Breast epithelium (tissue), 4 donors: Measurements from ENCODE around the gene CBARP. TPM values are rescaled to one million over a fixed set of nuclear protein-coding genes. Genes with fewer than 3 reads are reported as not detected.

ENCODE experiments used
- DNase-seq, 2 donors: peaks; one replicate each; pipeline ENCODE4 v3.0.0-alpha.2; 2019; ENCODE audit warnings: low spot score in 2 of 2
- H3K27ac ChIP-seq, 2 donors: fragments of 200-600 bp; sonication (generic) in 1 of 2; one replicate each; pipeline ENCODE4 v1.5.1; 2016 to 2019; ENCODE audit warnings: mild to moderate bottlenecking in 1 of 2
- H3K27me3 ChIP-seq, 2 donors: fragments of 200-600 bp; sonication (generic) in 1 of 2; one replicate each; pipeline versions ENCODE4 v1.5.1 to v1.6.0; 2017 to 2019; ENCODE audit warnings: control low read depth in 1 of 2, mild to moderate bottlenecking in 1 of 2
- H3K36me3 ChIP-seq: fragments of 200-600 bp; one replicate; pipeline ENCODE4 v1.5.1; 2019
- H3K4me1 ChIP-seq, 2 donors: fragments of 200-600 bp; sonication (generic); one replicate each; pipeline ENCODE4 v1.5.1; 2016 to 2019; ENCODE audit warnings: control low read depth in 1 of 2
- H3K4me3 ChIP-seq, 3 donors: fragments of 200-600 bp; sonication (generic); 1 replicate in 2 of 3; 2 replicates in 1 of 3; pipeline ENCODE4 v1.5.1; 2016 to 2019; ENCODE audit warnings: mild to moderate bottlenecking in 3 of 3, moderate library complexity in 2 of 3
- H3K9me3 ChIP-seq, 2 donors: fragments of 200-600 bp; sonication (generic) in 1 of 2; one replicate each; pipeline ENCODE4 v1.5.1; 2016 to 2019; ENCODE audit warnings: control low read depth in 1 of 2
- POLR2A ChIP-seq: fragments of 450-650 bp; IDR thresholded peaks from one replicate; pipeline ENCODE4 v1.6.1; 2016; ENCODE audit warnings: antibody characterized with exemption, mild to moderate bottlenecking, moderate library complexity
- POLR2AphosphoS5 ChIP-seq, 3 donors: sonication (generic); formaldehyde crosslinking; IDR thresholded peaks; one replicate each; pipeline ENCODE4 v1.6.1; 2017; ENCODE audit warnings: antibody characterized with exemption in 3 of 3
- intact Hi-C: fragments of 100-400 bp; cut with DNase I; formaldehyde crosslinking; loops from one replicate; pipeline ENCODE4 v1.15.1; 2023; ENCODE audit warnings: low total_unique reads
- total RNA-seq, 3 donors: library from RNA; depleted of rRNA; stranded (reverse); fragments of >200 nt; gene quantifications; one replicate each; pipeline ENCODE4 v1.1.0, GENCODE V29; 2016
- TF ChIP-seq, protein P1 (sequence below), 3 donors: fragments of 450-650 bp; IDR thresholded peaks; one replicate each; pipeline ENCODE4 v1.5.1; 2016 to 2017; ENCODE audit warnings: antibody characterized with exemption in 3 of 3, mild to moderate bottlenecking in 3 of 3, moderate library complexity in 3 of 3

Gene CBARP
- total RNA-seq, 3 donors from 2014 or later, result 0.98 to 4.8 TPM; not detected in 1

DNA sequence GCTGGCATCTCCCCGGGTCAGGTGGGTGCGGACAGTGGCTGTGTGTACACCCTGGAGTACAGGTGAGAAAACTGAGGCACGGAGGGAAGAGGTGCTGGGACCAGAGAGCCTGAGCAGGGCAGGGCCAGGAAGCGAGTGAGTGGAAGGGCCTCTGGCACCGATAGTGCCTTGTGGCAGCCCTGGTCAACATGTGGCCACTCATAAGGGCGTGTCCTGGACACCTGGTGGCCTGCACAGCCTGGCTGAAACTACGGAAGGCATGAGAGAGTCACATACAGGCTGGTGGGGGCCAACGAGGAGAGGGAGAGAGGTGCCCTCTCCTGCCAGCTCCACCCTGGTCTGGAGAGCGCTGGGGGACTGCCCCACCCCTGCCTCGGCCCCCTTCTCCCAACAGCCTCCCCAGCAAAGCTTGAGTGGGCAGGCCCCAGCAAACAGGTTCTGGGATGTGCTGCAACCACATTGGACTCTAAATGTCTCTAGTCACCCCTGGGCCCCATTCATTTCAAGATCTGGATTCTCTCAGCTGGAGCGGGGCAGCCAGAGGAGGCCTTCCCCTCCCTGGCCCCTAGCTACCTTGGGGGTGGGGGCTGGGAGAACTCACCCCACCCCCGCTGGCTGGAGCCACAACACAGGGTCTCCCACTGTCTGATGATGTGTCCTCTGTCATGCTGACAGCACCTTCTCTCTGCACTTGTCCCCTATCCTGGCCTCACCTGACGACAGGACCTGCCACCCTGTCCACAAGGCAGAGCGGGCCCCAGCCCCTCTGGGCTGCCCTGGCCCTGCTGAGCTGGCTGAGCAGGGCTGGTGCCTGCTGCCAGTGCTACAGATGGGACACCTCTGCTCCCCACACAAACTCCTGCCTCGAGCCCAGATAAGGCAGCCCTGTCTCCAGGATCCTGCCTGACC, 5.8 kb downstream of the CBARP start:
- Histone ChIP-seq H3K4me3 (no peak overlapping the region), H3K27me3 (no peaks in the 10 kb centered on the region), H3K27ac (no peak overlapping the region), H3K4me1 (peaks cover 0 to 5% of the 10 kb centered on the region in 2 donors), H3K9me3 (no peaks in the 10 kb centered on the region), H3K36me3 (peaks cover 9% of the 10 kb centered on the region)
- TF ChIP-seq POLR2A (no peak), POLR2AphosphoS5 (IDR thresholded peaks at IDR 0.05) (no peak)
- TF ChIP-seq, protein P1, sequence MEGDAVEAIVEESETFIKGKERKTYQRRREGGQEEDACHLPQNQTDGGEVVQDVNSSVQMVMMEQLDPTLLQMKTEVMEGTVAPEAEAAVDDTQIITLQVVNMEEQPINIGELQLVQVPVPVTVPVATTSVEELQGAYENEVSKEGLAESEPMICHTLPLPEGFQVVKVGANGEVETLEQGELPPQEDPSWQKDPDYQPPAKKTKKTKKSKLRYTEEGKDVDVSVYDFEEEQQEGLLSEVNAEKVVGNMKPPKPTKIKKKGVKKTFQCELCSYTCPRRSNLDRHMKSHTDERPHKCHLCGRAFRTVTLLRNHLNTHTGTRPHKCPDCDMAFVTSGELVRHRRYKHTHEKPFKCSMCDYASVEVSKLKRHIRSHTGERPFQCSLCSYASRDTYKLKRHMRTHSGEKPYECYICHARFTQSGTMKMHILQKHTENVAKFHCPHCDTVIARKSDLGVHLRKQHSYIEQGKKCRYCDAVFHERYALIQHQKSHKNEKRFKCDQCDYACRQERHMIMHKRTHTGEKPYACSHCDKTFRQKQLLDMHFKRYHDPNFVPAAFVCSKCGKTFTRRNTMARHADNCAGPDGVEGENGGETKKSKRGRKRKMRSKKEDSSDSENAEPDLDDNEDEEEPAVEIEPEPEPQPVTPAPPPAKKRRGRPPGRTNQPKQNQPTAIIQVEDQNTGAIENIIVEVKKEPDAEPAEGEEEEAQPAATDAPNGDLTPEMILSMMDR (IDR thresholded peaks at IDR 0.05), result no peak
- DNase-seq, result no peak
- intact Hi-C loops, result no loop called here

- H3K4me1 ChIP-seq, result no peaks in the 10 kb centered on the region
- no peak for DNase-seq
- H3K27me3 ChIP-seq, result no peaks in the 10 kb centered on the region
- no peaks in the 10 kb centered on the region for H3K9me3 ChIP-seq
- H3K4me3 ChIP-seq, result no peak overlapping the region
- TF ChIP-seq, protein P1 (IDR thresholded peaks at IDR 0.05), result no peak
- TF ChIP-seq POLR2AphosphoS5 (IDR thresholded peaks at IDR 0.05) (no peak), POLR2A (no peak)
- peaks cover 9% of the 10 kb centered on the region for H3K36me3 ChIP-seq
- H3K27ac ChIP-seq, result no peak overlapping the region
- intact Hi-C loops, result no loop called here
Measured at GRCh38 chr19:1230783-1231489, 6.9 kb downstream of the CBARP start.

- no peaks in the 10 kb centered on the region for H3K27me3 ChIP-seq
- DNase-seq, result no peak
- TF ChIP-seq POLR2AphosphoS5 (IDR thresholded peaks at IDR 0.05) (no peak), POLR2A (no peak)
- TF ChIP-seq, protein P1 (IDR thresholded peaks at IDR 0.05), result no peak
- no peak overlapping the region for H3K4me3 ChIP-seq
- H3K36me3 ChIP-seq, result peaks cover 9% of the 10 kb centered on the region
- H3K9me3 ChIP-seq, result no peaks in the 10 kb centered on the region
- no peak overlapping the region for H3K27ac ChIP-seq
- no peaks in the 10 kb centered on the region for H3K4me1 ChIP-seq
- intact Hi-C loops, result loop anchor here (10.0 kb wide), 1 partner anchor 215 kb away; no protein-coding TSS in a partner anchor
Measured at GRCh38 chr19:1229924-1230782, 7.7 kb downstream of the CBARP start.

DNA sequence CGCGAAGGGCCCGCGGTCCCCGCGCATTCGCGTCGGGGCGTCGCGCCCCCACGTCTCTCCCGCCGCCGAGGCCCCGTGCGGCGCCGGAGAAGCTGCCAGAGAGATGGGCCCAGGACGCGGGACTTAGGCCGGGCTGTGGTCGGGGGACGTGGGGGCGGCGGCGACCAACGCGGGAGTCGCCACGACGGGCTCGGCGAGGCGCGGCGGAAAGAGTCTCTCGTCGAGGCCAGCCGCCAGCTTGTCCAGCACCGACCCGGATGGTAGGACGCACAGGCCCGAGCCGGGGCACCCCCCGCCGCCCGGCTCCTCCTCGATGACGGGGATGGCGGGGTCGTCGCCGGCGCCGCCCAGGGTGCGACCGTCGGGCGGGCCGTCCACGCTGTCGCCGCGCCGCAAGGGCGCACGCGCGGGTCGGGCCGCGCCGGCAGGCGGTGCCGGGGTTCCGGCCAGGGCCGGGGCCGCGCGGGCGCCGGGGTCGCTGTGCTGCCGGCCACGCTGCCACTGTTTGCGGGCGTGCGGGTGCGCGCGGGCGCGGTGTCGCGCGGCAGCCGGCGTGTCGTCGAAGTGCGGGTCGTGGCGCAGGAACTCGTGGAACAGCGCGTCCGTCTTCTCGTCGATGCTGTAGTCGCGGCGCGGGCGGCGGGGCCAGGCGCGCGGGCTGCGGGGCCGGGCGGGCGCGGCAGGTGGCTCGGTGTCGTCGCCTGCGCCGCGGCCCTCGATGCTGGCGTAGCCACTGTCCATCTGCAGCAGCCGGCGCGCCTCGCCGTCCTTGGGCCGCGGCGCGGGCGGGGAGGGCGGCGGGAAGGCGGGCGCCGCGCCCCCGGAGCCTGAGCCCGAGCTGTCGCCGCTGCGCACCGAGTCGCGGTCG, 8.5 kb downstream of the CBARP start:
- TF ChIP-seq, protein P1 (IDR thresholded peaks at IDR 0.05), result no peak
- TF ChIP-seq POLR2A, result no peak
- TF ChIP-seq POLR2AphosphoS5 (IDR thresholded peaks at IDR 0.05), result no peak
- H3K36me3 ChIP-seq, result peaks cover 9% of the 10 kb centered on the region
- no peak overlapping the region for H3K4me3 ChIP-seq
- H3K4me1 ChIP-seq, result no peaks in the 10 kb centered on the region
- no peaks in the 10 kb centered on the region for H3K9me3 ChIP-seq
- intact Hi-C loops, result loop anchor here (10.0 kb wide), 1 partner anchor 214 kb away; no protein-coding TSS in a partner anchor
- DNase-seq, result no peak
- H3K27ac ChIP-seq, result no peak overlapping the region
- no peaks in the 10 kb centered on the region for H3K27me3 ChIP-seq
